ENCODE results near the gene DPP6.

DNA sequence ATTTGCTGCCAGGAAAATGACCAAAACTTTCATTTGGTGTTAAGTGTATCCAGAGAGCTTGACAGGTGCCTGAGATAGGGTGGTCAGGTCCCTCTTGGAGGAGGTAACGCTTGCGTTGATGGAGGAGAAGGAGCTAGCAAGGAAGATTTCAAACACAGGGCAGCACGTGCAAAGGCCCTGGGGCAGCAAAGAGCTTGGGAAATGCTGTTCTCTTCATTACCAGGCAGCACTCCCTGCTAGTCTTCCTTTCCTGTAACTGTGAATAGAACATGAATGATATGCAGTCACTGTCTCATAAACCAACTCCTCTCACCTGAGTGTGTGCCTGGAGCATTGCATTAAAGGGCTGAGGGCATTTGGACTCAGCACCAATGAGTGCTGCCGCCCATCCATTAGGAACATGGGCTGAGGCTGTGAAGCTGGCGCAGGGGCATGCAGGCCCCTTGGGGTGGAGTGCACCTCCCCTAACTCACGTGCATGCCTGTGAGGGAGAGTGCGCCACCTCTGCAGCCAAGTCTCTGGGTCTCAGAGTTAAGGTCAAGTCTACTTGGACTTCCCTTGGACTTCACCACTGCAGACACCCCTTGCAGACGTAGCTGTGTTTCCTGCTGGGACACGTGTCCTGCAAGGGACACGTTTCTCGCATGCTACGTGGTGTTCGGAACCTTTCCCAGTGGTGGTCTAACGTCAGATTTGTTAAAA is 813.9 kb downstream of the DPP6 start:
- TF ChIP-seq, protein P1, sequence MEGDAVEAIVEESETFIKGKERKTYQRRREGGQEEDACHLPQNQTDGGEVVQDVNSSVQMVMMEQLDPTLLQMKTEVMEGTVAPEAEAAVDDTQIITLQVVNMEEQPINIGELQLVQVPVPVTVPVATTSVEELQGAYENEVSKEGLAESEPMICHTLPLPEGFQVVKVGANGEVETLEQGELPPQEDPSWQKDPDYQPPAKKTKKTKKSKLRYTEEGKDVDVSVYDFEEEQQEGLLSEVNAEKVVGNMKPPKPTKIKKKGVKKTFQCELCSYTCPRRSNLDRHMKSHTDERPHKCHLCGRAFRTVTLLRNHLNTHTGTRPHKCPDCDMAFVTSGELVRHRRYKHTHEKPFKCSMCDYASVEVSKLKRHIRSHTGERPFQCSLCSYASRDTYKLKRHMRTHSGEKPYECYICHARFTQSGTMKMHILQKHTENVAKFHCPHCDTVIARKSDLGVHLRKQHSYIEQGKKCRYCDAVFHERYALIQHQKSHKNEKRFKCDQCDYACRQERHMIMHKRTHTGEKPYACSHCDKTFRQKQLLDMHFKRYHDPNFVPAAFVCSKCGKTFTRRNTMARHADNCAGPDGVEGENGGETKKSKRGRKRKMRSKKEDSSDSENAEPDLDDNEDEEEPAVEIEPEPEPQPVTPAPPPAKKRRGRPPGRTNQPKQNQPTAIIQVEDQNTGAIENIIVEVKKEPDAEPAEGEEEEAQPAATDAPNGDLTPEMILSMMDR (IDR thresholded peaks at IDR 0.05), result no peak
- no peak for TF ChIP-seq POLR2A (IDR thresholded peaks at IDR 0.05)

All from tibial nerve (tissue), 3 donors.